PC-9 (cell line): Measurements from ENCODE around the gene FTHL17. TPM values are rescaled to one million over a fixed set of nuclear protein-coding genes. Genes with fewer than 3 reads are reported as not detected.

Experiments used
- BruUV-seq: library from RNA; stranded (reverse); fragments of 400-500 nt; replicated peaks from 2 replicates; lab custom pipeline; 2021; lab: Mats Ljungman, UMichigan
- CTCF ChIA-PET: fragments of 300-600 bp; sonication (Branson Sonifier 250); formaldehyde crosslinking; loops from one replicate; lab custom pipeline; 2022; ENCODE audit warnings: antibody characterized with exemption; lab: Charles Lee
- POLR2A ChIA-PET: fragments of 300-600 bp; sonication (Branson Sonifier 250); formaldehyde crosslinking; loops from one replicate; lab custom pipeline; 2022; ENCODE audit warnings: antibody characterized with exemption; ENCODE audit not compliant: unreplicated experiment; lab: Charles Lee
- DNase-seq, 2 experiments: peaks; one replicate each; pipeline versions ENCODE4 v3.0.0 to v3.0.0-alpha.2; 2015 to 2022; ENCODE audit warnings: mixed read lengths in 1 of 2
- H2AFZ ChIP-seq: fragments of 200-600 bp; sonication (generic); 2 replicates; pipeline ENCODE4 v1.8.1; 2017; ENCODE audit warnings: antibody characterized with exemption
- H3F3A ChIP-seq: fragments of 200-600 bp; sonication (generic); 2 replicates; pipeline ENCODE4 v1.8.1; 2017; ENCODE audit warnings: antibody characterized with exemption, mild to moderate bottlenecking, low read depth; ENCODE audit not compliant: insufficient read depth
- H3K27ac ChIP-seq: fragments of 200-600 bp; sonication (generic); 2 replicates; pipeline ENCODE4 v1.6.1; 2016; ENCODE audit warnings: mixed run types
- H3K27me3 ChIP-seq: fragments of 200-600 bp; sonication (generic); 2 replicates; pipeline ENCODE4 v1.6.1; 2016; ENCODE audit warnings: low read depth, mixed run types; ENCODE audit not compliant: insufficient read depth
- H3K36me3 ChIP-seq: fragments of 200-600 bp; sonication (generic); 2 replicates; pipeline ENCODE4 v1.6.1; 2016; ENCODE audit warnings: low read depth, mixed run types
- H3K4me1 ChIP-seq: fragments of 200-600 bp; sonication (generic); replicated peaks from 2 replicates; pipeline ENCODE4 v1.6.1; 2016; ENCODE audit warnings: mixed run types; ENCODE audit not compliant: insufficient read depth
- H3K4me2 ChIP-seq: fragments of 200-600 bp; sonication (generic); 2 replicates; pipeline ENCODE4 v1.6.1; 2017; ENCODE audit warnings: mixed run types
- H3K4me3 ChIP-seq: fragments of 200-600 bp; sonication (generic); 2 replicates; pipeline ENCODE4 v1.6.1; 2016; ENCODE audit warnings: mixed run types
- H3K79me2 ChIP-seq: fragments of 200-600 bp; sonication (generic); 2 replicates; pipeline ENCODE4 v1.6.1; 2017; ENCODE audit warnings: low read depth, mixed run types
- H3K9me2 ChIP-seq: fragments of 200-600 bp; sonication (generic); 2 replicates; pipeline ENCODE4 v1.8.1; 2017; ENCODE audit warnings: mild to moderate bottlenecking; ENCODE audit not compliant: insufficient read depth
- H3K9me3 ChIP-seq: fragments of 200-600 bp; sonication (generic); 2 replicates; pipeline ENCODE4 v1.8.1; 2016; ENCODE audit warnings: low read depth; ENCODE audit not compliant: insufficient read depth
- H4K20me1 ChIP-seq: fragments of 200-600 bp; sonication (generic); 2 replicates; pipeline ENCODE4 v1.8.1; 2017; ENCODE audit not compliant: insufficient read depth
- EZH2 ChIP-seq: fragments of 200-600 bp; sonication (generic); IDR thresholded peaks from 2 replicates; pipeline ENCODE4 v1.8.0; 2017; ENCODE audit warnings: antibody characterized with exemption, low read depth
- intact Hi-C: fragments of 100-400 bp; cut with micrococcal nuclease; formaldehyde crosslinking; loops from one replicate; pipeline ENCODE4 v1.10.0; 2022; ENCODE audit not compliant: unreplicated experiment
- total RNA-seq: library from RNA; stranded (reverse); gene quantifications from 2 replicates; pipeline ENCODE4 v1.2.3, GENCODE V29; 2021
- TF ChIP-seq, protein P1 (sequence below): fragments of 200-600 bp; sonication (generic); conservative IDR thresholded peaks from 2 replicates; pipeline ENCODE4 v1.6.1; 2017; ENCODE audit warnings: mixed run types, antibody characterized with exemption, mild to moderate bottlenecking, moderate library complexity

Gene FTHL17
- total RNA-seq, 1 experiment from 2014 or later: not detected

DNA sequence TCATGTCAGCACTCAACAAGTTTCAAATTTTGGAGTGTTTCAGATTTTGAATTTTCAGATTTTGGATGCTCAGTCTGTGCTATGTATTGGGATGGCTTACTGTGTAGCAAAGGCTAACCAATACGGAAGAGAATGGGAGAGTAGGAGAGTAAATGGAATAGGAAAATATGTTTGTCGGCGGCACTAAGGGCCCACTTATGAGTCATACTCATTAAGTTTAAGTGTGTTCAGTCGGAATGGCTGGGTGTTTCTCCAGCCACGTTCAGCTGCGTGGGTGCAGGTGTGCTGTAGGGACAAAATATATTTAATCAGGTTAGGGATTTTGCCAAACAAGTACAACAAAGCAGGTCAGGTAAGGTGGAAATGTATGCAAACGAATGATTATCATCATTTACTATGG lies 13.6 kb downstream of the FTHL17 start:
- BruUV-seq: no TSS peak
- Histone ChIP-seq H3K79me2 (no peaks in the 10 kb centered on the region), H3K27me3 (no peaks in the 10 kb centered on the region), H3K4me1 (no peaks in the 10 kb centered on the region), H3K27ac (no peak overlapping the region), H4K20me1 (no peaks in the 10 kb centered on the region), H3K9me3 (no peaks in the 10 kb centered on the region), H3K36me3 (no peaks in the 10 kb centered on the region), H3K4me3 (no peak overlapping the region), H3K4me2 (no peak overlapping the region), H3F3A (no peaks in the 10 kb centered on the region), H2AFZ (no peak overlapping the region), H3K9me2 (no peaks in the 10 kb centered on the region)
- no peak for TF ChIP-seq EZH2
- TF ChIP-seq, protein P1, sequence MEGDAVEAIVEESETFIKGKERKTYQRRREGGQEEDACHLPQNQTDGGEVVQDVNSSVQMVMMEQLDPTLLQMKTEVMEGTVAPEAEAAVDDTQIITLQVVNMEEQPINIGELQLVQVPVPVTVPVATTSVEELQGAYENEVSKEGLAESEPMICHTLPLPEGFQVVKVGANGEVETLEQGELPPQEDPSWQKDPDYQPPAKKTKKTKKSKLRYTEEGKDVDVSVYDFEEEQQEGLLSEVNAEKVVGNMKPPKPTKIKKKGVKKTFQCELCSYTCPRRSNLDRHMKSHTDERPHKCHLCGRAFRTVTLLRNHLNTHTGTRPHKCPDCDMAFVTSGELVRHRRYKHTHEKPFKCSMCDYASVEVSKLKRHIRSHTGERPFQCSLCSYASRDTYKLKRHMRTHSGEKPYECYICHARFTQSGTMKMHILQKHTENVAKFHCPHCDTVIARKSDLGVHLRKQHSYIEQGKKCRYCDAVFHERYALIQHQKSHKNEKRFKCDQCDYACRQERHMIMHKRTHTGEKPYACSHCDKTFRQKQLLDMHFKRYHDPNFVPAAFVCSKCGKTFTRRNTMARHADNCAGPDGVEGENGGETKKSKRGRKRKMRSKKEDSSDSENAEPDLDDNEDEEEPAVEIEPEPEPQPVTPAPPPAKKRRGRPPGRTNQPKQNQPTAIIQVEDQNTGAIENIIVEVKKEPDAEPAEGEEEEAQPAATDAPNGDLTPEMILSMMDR: no peak
- no peak for DNase-seq
- POLR2A ChIA-PET: no interaction called here
- CTCF ChIA-PET: no interaction called here
- intact Hi-C loops: no loop called here

- Histone ChIP-seq H4K20me1 (no peaks in the 10 kb centered on the region), H3K27ac (no peak overlapping the region), H3F3A (no peaks in the 10 kb centered on the region), H3K27me3 (no peaks in the 10 kb centered on the region), H3K79me2 (no peaks in the 10 kb centered on the region), H2AFZ (no peak overlapping the region), H3K4me3 (no peak overlapping the region), H3K9me2 (no peaks in the 10 kb centered on the region), H3K9me3 (no peaks in the 10 kb centered on the region), H3K36me3 (no peaks in the 10 kb centered on the region), H3K4me1 (no peaks in the 10 kb centered on the region), H3K4me2 (no peak overlapping the region)
- no TSS peak for BruUV-seq
- POLR2A ChIA-PET: no interaction called here
- TF ChIP-seq EZH2: no peak
- TF ChIP-seq, protein P1: no peak
- intact Hi-C loops: no loop called here
- CTCF ChIA-PET: no interaction called here
- DNase-seq: no peak
Observed at GRCh38 chrX:31057691-31058090, 14.2 kb downstream of the FTHL17 start.

- intact Hi-C loops: no loop called here
- BruUV-seq: no TSS peak
Observed at GRCh38 chrX:31057291-31057690, 14.6 kb downstream of the FTHL17 start.

More at GRCh38 chrX:31057291-31057690, 14.6 kb downstream of the FTHL17 start:
- no peaks in the 10 kb centered on the region for H3K79me2 ChIP-seq
- H4K20me1 ChIP-seq: no peaks in the 10 kb centered on the region
- no peak for DNase-seq
- ChIA-PET POLR2A (no interaction called here), CTCF (no interaction called here)
- H3K36me3 ChIP-seq: no peaks in the 10 kb centered on the region
- H3K27ac ChIP-seq: no peak overlapping the region
- no peaks in the 10 kb centered on the region for H3K9me2 ChIP-seq
- H2AFZ ChIP-seq: no peak overlapping the region
- no peaks in the 10 kb centered on the region for H3F3A ChIP-seq
- no peaks in the 10 kb centered on the region for H3K9me3 ChIP-seq
- H3K4me2 ChIP-seq: no peak overlapping the region
- TF ChIP-seq EZH2: no peak
- TF ChIP-seq, protein P1: no peak
- no peak overlapping the region for H3K4me3 ChIP-seq
- no peaks in the 10 kb centered on the region for H3K4me1 ChIP-seq
- no peaks in the 10 kb centered on the region for H3K27me3 ChIP-seq
